GM12892 (cell line): ENCODE measurements around the gene ANKS1B.

Experiments used
- DNase-seq: peaks from one replicate; pipeline ENCODE4 v3.0.0; 2011; ENCODE audit not compliant: insufficient read length
- FAIRE-seq: peaks from 2 replicates; lab custom pipeline; 2011; peaks lifted over from hg19 to GRCh38; lab: Jason Lieb, UNC
- POLR2A ChIP-seq: IDR thresholded peaks from 2 replicates; pipeline ENCODE4 v1.6.1; 2011; ENCODE audit warnings: low read depth, low read length, control low read depth
- POLR2AphosphoS5 ChIP-seq: IDR thresholded peaks from 2 replicates; pipeline ENCODE4 v1.6.1; 2011; ENCODE audit warnings: low read depth, low read length, control low read depth
- TAF1 ChIP-seq: IDR thresholded peaks from 2 replicates; pipeline ENCODE4 v1.6.1; 2011; ENCODE audit warnings: low read depth, mild to moderate bottlenecking, control low read depth, low read length, borderline replicate concordance

ANKS1B gene

GRCh38 chr12:99985129-99985570 lies 414 bp upstream of the ANKS1B start:
- no peak for FAIRE-seq
- TF ChIP-seq POLR2A (no peak), POLR2AphosphoS5 (no peak), TAF1 (no peak)
- no peak for DNase-seq

GRCh38 chr12:99983456-99984258 lies 1.1 kb downstream of the ANKS1B start:
- DNase-seq, result no peak
- TF ChIP-seq TAF1 (no peak), POLR2AphosphoS5 (no peak), POLR2A (no peak)

GRCh38 chr12:99981639-99982190 lies 3.0 kb downstream of the ANKS1B start:
- no peak for FAIRE-seq
- TF ChIP-seq POLR2AphosphoS5 (no peak), POLR2A (no peak), TAF1 (no peak)
- no peak for DNase-seq

More at GRCh38 chr12:99983456-99984258, 1.1 kb downstream of the ANKS1B start:
- FAIRE-seq, result no peak

- FAIRE-seq (no peak), DNase-seq (no peak)
- TF ChIP-seq POLR2A (no peak), TAF1 (no peak), POLR2AphosphoS5 (no peak)
These were observed 5.3 kb downstream of the ANKS1B start for GRCh38 chr12:99979471-99979870.

GRCh38 chr12:99978152-99978551 lies 6.6 kb downstream of the ANKS1B start:
- DNase-seq, result no peak
- FAIRE-seq, result no peak
- no peak for TF ChIP-seq POLR2AphosphoS5

GRCh38 chr12:99977550-99977949 lies 7.2 kb downstream of the ANKS1B start:
- no peak for DNase-seq
- TF ChIP-seq POLR2AphosphoS5, result no peak
- no peak for TF ChIP-seq TAF1
- no peak for TF ChIP-seq POLR2A
- FAIRE-seq, result no peak

GRCh38 chr12:99976762-99977161 lies 8.0 kb downstream of the ANKS1B start:
- no peak for FAIRE-seq
- no peak for TF ChIP-seq POLR2A
- TF ChIP-seq TAF1, result no peak
- TF ChIP-seq POLR2AphosphoS5, result no peak
- no peak for DNase-seq

- FAIRE-seq (no peak), DNase-seq (no peak)
- no peak for TF ChIP-seq POLR2AphosphoS5
- no peak for TF ChIP-seq POLR2A
- TF ChIP-seq TAF1, result no peak
These were observed 9.4 kb downstream of the ANKS1B start for GRCh38 chr12:99975321-99975720.

GRCh38 chr12:99974146-99974545 lies 10.6 kb downstream of the ANKS1B start:
- DNase-seq (no peak), FAIRE-seq (no peak)
- no peak for TF ChIP-seq POLR2A

- no peak for DNase-seq
- no peak for FAIRE-seq
- no peak for TF ChIP-seq POLR2A
- no peak for TF ChIP-seq TAF1
- TF ChIP-seq POLR2AphosphoS5, result no peak
These were observed 18.3 kb downstream of the ANKS1B start for GRCh38 chr12:99966429-99966828.

GRCh38 chr12:99960311-99960710 lies 24.4 kb downstream of the ANKS1B start:
- DNase-seq (no peak), FAIRE-seq (no peak)
- no peak for TF ChIP-seq TAF1
- no peak for TF ChIP-seq POLR2A
- no peak for TF ChIP-seq POLR2AphosphoS5

- no peak for DNase-seq
- no peak for FAIRE-seq
- no peak for TF ChIP-seq POLR2AphosphoS5
- TF ChIP-seq POLR2A, result no peak
- TF ChIP-seq TAF1, result no peak
These were observed 25.1 kb downstream of the ANKS1B start for GRCh38 chr12:99959549-99960170.
